ENCODE measurements around the gene CACNA1C. TPM values are rescaled to one million over a fixed set of nuclear protein-coding genes. Genes with fewer than 3 reads are reported as not detected.

CACNA1C gene
- total RNA-seq, 4 donors from 2014 or later = 5.2 to 12.9 (median 6.3) TPM

- TF ChIP-seq POLR2A (IDR thresholded peaks at IDR 0.05) = no peak
- no peak for TF ChIP-seq CTCF (IDR thresholded peaks at IDR 0.05)
- TF ChIP-seq EP300 (IDR thresholded peaks at IDR 0.05) = no peak
- Histone ChIP-seq H3K36me3 (peaks cover 0 to 28% (median 0%) of the 10 kb centered on the region in 3 donors), H3K27ac (no peak overlapping the region), H3K4me3 (no peak overlapping the region), H3K9me3 (no peaks in the 10 kb centered on the region), H3K4me1 (no peaks in the 10 kb centered on the region), H3K27me3 (no peaks in the 10 kb centered on the region)
- WGBS, 2 donors = 73 to 80% methylated on average over 6 of the region's 6 CpGs
- DNase-seq (ENCODE audit: low spot score in 2 of 2) = no peak
Observed at GRCh38 chr12:2675776-2676175, 623.0 kb downstream of the CACNA1C start.

- 81 to 84% methylated on average over 20 of the region's 20 CpGs for WGBS, 2 donors
- TF ChIP-seq POLR2A (IDR thresholded peaks at IDR 0.05) (no peak), EP300 (IDR thresholded peaks at IDR 0.05) (no peak), CTCF (IDR thresholded peaks at IDR 0.05) (no peak)
- Histone ChIP-seq H3K9me3 (no peaks in the 10 kb centered on the region), H3K27ac (no peak overlapping the region), H3K4me3 (no peak overlapping the region), H3K4me1 (no peaks in the 10 kb centered on the region), H3K27me3 (no peaks in the 10 kb centered on the region), H3K36me3 (peaks cover 0 to 29% (median 0%) of the 10 kb centered on the region in 3 donors)
- no peak for DNase-seq (ENCODE audit: low spot score in 2 of 2)
Observed at GRCh38 chr12:2677142-2677880, 624.5 kb downstream of the CACNA1C start.

- Histone ChIP-seq H3K4me3 (no peak overlapping the region), H3K9me3 (no peaks in the 10 kb centered on the region), H3K27me3 (no peaks in the 10 kb centered on the region), H3K4me1 (no peaks in the 10 kb centered on the region), H3K36me3 (peaks cover 0 to 29% (median 0%) of the 10 kb centered on the region in 3 donors), H3K27ac (no peak overlapping the region)
- 70 to 74% methylated on average over 11 of the region's 11 CpGs for WGBS, 2 donors
- TF ChIP-seq POLR2A (IDR thresholded peaks at IDR 0.05) = no peak
- no peak for TF ChIP-seq EP300 (IDR thresholded peaks at IDR 0.05)
- no peak for TF ChIP-seq CTCF (IDR thresholded peaks at IDR 0.05)
- DNase-seq (ENCODE audit: low spot score in 2 of 2) = no peak
Observed at GRCh38 chr12:2678426-2678825, 625.6 kb downstream of the CACNA1C start.

GRCh38 chr12:2679068-2679815, 626.5 kb downstream of the CACNA1C start:
- no peak for DNase-seq (ENCODE audit: low spot score in 2 of 2)

More at GRCh38 chr12:2679068-2679815, 626.5 kb downstream of the CACNA1C start:
- no peaks in the 10 kb centered on the region for H3K9me3 ChIP-seq
- WGBS, 2 donors = 89 to 93% methylated on average over 27 to 31 of the region's 33 CpGs
- H3K27ac ChIP-seq = no peak overlapping the region
- no peaks in the 10 kb centered on the region for H3K4me1 ChIP-seq
- no peaks in the 10 kb centered on the region for H3K27me3 ChIP-seq
- no peak for TF ChIP-seq EP300 (IDR thresholded peaks at IDR 0.05)
- no peak for TF ChIP-seq CTCF (IDR thresholded peaks at IDR 0.05)
- TF ChIP-seq POLR2A (IDR thresholded peaks at IDR 0.05) = no peak
- H3K36me3 ChIP-seq = peaks cover 0 to 29% (median 0%) of the 10 kb centered on the region in 3 donors
- no peak overlapping the region for H3K4me3 ChIP-seq

Data from tibial nerve (tissue), 4 donors.